ENCODE results near the gene ANKRD12.

ANKRD12 gene

GRCh38 chr18:9135912-9136314, 668 bp upstream of the ANKRD12 start:
- H3K27ac ChIP-seq: peak overlapping the region; percentile 92

GRCh38 chr18:9137168-9138066, 836 bp downstream of the ANKRD12 start:
- H3K27ac ChIP-seq: peak overlapping the region; percentile 92
- no peak for TF ChIP-seq CTCF (conservative IDR thresholded peaks at IDR 0.05)

More at GRCh38 chr18:9135912-9136314, 668 bp upstream of the ANKRD12 start:
- TF ChIP-seq CTCF (conservative IDR thresholded peaks at IDR 0.05): no peak

- TF ChIP-seq CTCF (conservative IDR thresholded peaks at IDR 0.05): no peak
- H3K27ac ChIP-seq: peak overlapping the region; percentile 92
Measured at GRCh38 chr18:9139400-9140039, 2.9 kb downstream of the ANKRD12 start.

- TF ChIP-seq CTCF (conservative IDR thresholded peaks at IDR 0.05): no peak
- H3K27ac ChIP-seq: peak overlapping the region; percentile 92
Measured at GRCh38 chr18:9140381-9140780, 3.8 kb downstream of the ANKRD12 start.

DNA sequence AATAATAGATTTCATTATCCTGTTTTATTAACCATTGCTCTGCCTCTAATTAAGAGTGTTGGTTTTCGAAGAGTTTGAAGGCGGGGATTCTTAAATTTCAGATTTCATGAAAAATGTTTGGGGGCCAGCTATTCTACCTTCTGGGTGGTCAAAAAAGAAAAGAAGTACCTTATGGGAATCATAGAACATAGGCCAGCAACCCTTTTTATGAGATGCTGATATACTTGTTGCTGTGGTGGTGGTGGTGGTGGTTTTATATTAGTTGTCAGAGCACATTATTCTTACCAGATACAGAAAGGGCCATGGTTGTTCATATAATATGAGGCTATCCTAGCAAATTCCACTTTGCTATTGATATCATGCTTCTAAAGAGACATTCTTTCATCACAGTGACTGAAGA, 4.4 kb downstream of the ANKRD12 start:
- H3K27ac ChIP-seq: no peak overlapping the region
- TF ChIP-seq CTCF (conservative IDR thresholded peaks at IDR 0.05): no peak

DNA sequence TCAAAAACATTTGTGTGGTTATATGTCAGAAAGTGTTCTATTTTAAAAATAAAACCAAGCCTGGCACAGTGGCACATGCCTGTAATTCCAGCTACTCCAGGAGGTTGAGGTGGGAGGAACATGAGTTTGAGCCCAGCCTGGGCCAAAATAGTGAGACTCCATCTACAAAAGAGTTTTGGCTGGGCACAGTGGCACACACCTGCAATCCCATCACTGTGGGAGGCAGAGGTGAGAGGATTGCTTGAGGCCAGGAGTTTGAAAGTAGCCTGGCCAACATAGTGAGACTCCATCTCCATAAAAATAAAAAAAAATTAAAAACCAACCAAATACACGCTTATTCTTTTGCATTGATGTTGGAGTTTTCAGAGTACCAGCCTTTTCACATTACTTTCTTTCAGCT, 9.6 kb downstream of the ANKRD12 start:
- H3K27ac ChIP-seq: no peak overlapping the region; the same call in 1 of the 2 replicates
- TF ChIP-seq CTCF (conservative IDR thresholded peaks at IDR 0.05): no peak

GRCh38 chr18:9147440-9148202, 11.0 kb downstream of the ANKRD12 start:
- H3K27ac ChIP-seq: peak overlapping the region; percentile 18

More at GRCh38 chr18:9147440-9148202, 11.0 kb downstream of the ANKRD12 start:
- peak; percentile 82 for TF ChIP-seq CTCF (conservative IDR thresholded peaks at IDR 0.05)

Measured in VCaP (cell line).